SKM-1 treated with dmso at 0.1 percent for 144 hours (cell line): ENCODE data around the gene KLHL29.
"Not testable (repeated sequence)": the region's sequence is repeated elsewhere in the genome, so short reads cannot be mapped to it uniquely, and the experiment has no call there.

ENCODE experiments used
- DNase-seq: peaks from one replicate; lab custom pipeline; 2025; ENCODE audit not compliant: unreplicated experiment; lab: John Stamatoyannopoulos, UW

The KLHL29 gene

GRCh38 chr2:23384551-23385343 is at the start of gene KLHL29:
TSS of gene KLHL29 (plus strand) at chr2:23385179. CDS start at chr2:23562197, 177,018 bp downstream.
- no peak for DNase-seq

- DNase-seq, result no peak
Observed at GRCh38 chr2:23335550-23335949, 49.4 kb upstream of the KLHL29 start.

- DNase-seq, result no peak
Observed at GRCh38 chr2:23342075-23342474, 42.9 kb upstream of the KLHL29 start.

DNA sequence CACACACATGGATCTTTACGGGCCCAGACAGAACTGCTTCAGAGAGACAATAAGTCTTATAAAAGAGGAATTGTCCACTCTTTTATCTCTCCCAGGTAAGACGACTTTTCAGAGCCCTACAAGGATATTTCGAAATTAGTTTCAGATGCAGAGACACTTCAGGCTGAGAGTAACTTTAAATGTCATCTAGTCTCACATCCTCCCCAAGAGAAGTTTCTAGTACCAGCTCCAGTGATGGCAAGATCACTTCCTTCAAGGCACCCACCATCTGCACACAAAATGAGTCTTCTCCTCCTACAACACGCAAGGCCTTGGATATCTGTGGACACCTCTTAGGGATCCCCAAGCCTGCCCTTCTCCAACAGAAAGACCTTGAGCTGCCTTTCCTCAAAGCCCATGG is 39.0 kb upstream of the KLHL29 start:
- DNase-seq, result no peak

DNA sequence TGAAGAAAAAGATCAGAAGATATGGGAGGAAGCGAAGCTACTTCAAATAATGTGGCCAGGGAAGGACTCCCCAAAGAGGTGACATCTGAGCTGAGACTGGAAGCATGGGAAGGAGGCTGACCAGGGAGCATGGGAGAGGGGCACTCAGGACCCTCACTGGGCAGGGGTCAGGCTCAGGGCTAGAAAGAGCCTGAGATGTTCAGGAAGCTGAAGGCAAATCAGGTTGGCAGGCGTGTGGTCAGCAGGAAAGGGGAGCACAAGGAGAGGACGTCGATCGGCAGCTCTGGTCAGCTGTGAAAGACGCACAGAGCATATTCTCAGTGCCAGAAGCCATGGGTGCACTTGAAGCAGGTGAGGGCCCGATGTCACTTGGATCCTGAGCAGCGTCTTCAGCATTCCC is 38.2 kb upstream of the KLHL29 start:
- no peak for DNase-seq

- DNase-seq, result no peak
Observed at GRCh38 chr2:23347471-23348092, 37.4 kb upstream of the KLHL29 start.

- DNase-seq, result not testable (repeated sequence)
Observed at GRCh38 chr2:23348093-23348481, 36.9 kb upstream of the KLHL29 start.

DNA sequence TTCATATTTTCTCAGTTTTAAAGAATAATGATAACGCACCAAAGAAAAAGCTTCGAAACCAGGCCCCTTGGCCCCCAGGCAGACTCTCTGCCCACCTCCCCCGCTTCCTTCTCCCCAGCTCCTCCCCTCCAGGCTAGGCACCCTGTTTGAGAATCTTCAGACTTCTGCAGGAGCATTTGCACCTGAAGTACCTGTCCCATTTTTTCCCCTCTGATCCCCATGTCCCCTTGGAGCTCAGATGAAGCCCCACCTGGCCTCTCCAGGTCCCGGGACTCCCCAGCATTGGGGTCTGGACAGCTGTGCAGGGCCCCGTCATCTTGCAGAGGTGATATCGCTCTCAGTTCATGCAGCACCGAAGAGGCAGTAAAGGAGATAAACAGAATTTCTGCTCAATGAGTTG is 35.5 kb upstream of the KLHL29 start:
- no peak for DNase-seq

DNA sequence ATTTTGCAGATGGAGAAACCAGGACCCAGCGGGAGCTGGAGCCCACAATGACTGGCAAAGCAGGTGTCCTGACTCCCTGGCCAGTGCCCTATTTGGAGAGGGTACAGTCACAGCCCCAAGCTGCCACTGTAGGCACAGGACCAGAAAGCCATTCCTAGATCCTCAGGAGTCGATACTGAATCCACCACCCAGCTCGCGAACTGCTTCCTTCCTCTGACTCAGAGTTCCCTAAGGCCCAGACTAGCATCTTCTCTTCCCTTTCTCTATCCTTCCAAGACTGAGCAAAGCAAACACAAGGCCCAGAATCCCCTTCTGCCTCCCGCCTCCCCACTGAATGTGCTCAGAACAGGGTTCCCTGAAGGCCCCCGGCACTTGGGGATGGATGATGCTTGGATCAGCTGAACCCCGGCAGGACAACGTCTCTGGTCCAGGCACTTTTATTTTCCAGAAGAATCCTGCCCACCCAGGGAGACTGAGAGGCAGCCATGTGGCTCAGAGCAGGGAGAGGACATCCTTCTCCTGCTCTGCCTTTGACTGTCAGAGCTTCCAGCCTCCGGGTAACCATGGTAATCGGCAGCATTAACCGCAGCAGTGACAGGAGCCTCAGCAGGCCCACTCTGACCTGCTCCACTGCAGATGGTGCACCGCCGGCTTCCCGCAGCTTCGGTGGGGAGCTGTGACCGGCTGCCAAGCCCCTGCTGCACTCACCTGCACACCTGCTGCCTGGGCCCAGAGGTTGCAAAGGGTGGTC is 34.8 kb upstream of the KLHL29 start:
- no peak for DNase-seq

DNA sequence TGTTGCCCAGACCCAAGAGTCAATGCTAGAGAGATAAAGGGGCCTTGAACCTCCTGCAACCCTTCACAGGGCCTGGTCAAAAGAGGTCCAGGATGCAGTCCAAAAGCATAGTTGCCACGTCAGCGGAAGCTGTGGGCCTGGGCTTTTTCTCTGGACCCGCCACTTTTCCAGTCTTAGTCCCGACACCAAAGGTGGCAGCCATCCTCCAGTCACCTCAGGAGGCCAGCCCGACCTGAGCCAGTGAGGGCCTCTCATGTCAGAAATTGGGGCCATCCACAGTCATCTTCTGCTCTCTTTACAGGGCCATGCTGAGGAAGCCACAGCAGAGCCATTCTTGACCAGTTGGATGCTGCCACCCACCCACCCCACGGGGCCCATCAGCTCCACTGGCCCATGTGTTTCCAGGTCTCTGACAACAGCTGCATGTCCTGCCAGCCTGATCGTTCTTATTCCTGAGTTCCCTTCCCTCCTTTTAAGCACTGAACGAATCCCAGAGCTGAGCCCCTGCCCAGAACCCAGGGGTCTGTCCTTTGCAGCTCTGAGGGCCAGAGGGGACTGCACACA is 34.1 kb upstream of the KLHL29 start:
- DNase-seq, result no peak

GRCh38 chr2:23351388-23352141 is 33.4 kb upstream of the KLHL29 start:
- DNase-seq, result no peak

- no peak for DNase-seq
Observed at GRCh38 chr2:23354554-23354953, 30.4 kb upstream of the KLHL29 start.

- DNase-seq, result no peak
Observed at GRCh38 chr2:23355001-23355400, 30.0 kb upstream of the KLHL29 start.

GRCh38 chr2:23356711-23357110 is 28.3 kb upstream of the KLHL29 start:
- DNase-seq, result no peak

DNA sequence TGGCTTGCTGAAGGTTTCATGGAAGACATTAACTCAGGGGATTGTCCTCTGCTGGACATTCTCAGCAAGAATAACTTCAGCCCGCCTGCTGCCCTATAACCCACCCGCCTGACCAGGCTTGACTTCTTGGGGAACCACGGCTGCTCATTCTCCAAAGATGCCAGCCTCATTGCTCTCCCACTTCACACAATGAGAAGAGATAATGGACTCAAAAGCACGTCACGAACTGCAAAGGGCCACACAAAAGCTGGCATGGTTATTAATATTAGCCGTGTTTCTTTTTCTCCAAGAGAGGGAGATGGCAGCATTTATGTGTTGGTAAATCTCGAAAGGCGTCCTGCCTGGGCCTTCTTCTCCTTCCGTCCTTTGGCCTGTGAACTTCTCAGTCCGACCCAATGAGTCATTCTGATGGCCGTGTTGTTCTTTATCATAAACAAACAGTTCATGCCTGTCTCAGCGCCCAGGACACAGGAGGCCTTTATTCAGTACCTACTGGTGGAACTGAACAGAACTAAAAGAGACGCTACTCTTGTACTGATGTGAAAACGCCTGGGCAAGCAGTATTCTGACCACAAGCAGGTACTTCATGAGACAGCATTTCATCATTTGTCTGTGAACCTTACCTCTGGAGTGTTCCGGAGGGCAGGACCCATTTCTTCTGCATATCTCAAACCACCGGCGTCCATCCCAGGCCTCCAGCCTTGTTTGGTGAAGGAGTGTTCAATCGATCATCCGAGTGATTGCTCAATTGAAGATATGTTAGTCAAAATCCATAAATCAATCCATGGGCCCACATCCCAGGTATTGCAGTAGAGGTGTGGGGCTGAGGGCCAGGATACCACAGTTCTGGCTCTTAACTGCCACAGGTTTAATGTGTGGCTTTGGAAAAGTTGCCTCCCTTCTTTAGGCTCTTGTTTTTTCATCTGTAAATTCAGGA is 25.1 kb upstream of the KLHL29 start:
- no peak for DNase-seq

DNA sequence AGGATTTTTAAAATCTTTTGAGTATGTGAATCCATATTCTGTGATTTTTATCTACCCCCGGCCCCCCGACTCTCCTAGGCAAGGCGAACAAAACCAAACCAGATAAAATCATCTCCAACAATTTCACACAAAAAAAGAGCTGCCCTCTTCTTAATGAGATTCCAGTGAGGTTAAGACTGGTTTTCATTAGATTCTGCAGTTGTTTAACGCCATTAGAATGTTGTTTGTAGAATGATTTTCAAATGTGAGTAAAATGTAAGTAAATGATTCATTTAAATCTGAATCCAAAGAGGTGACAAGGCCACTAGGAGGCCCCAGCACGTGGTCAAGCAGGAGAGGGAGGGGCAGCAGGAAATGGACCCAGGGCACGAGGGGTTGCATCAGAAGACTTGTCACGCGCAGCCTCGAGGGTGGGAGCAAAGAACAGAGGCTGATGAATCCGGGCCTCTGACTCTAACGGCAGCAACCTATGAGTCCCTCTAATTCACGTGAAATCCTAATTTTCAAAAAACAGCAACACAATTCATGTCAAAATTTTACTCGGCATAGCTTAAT is 24.3 kb upstream of the KLHL29 start:
- DNase-seq, result no peak

DNA sequence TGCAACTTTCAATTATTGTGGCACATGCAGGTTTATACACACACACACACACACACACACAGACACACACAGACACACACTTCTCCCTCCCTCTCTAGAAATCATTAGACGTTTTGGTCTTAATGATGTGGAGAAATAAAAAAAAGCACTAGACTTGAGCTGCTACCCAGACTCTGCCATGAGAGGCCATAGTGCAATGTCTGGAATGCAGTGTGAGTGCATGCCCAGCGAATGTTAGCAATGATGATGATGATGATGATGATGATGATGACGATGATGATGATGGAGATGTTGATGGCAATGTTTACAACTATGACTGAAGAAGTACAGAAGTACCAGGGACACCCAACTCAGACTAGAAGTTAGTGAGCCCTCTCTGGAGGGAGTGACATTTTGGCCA is 23.8 kb upstream of the KLHL29 start:
- no peak for DNase-seq

- DNase-seq, result no peak
Observed at GRCh38 chr2:23363268-23363667, 21.7 kb upstream of the KLHL29 start.

DNA sequence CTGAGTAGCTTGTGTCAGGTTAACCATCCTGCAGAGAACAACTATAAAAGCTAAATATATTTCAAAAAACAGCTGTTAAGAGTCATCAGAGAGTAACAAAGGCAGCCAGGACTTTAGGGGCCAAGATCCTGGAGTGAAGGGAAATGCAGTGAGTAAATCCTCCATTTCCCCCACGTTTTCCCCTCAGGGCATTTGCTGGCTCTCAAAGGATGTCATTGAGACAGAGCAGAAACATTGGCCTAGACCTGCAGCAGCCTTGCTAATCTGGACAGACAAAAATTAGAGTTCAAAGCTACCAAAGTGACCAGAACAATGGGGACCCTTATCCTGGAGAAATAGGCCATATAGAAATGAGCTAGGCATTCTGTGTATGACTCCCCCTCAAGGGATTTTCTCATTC is 21.1 kb upstream of the KLHL29 start:
- DNase-seq, result no peak

DNA sequence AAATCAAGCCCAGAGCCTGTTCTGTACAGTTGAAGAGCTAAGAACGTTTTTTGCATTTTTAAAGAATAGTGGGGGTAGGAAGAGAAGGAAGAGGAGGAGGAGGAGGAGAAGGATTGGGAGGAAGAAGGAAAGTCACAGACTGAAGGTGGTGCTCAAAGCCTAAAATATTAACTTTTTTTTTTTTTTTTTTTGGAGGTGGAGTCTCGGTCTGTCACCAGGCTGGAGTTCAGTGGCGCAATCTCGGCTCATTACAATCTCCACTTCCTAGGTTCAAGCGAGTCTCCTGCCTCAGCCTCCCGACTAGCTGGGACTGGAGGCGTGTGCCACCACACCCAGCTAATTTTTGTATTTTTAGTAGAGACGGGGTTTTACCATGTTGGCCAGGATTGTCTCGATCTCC is 18.3 kb upstream of the KLHL29 start:
- DNase-seq, result no peak
